G401 (cell line): ENCODE data around the gene ANKRD24. TPM values are rescaled to one million over a fixed set of nuclear protein-coding genes. Genes with fewer than 3 reads are reported as not detected.

ENCODE experiments used
- DNase-seq: peaks from one replicate; pipeline ENCODE4 v3.0.0-alpha.2; 2015; ENCODE audit warnings: low spot score
- in situ Hi-C: cut with HindIII; loops from 2 replicates; pipeline ENCODE4 v1.10.0; 2016; ENCODE audit warnings: low sequenced_read_pairs, mixed read lengths
- total RNA-seq: library from RNA; depleted of rRNA; stranded (reverse); fragments of >200 nt; shearing (Covaris generic); gene quantifications from 2 replicates; pipeline ENCODE4 v1.2.3, GENCODE V29; 2014

ANKRD24 gene
- total RNA-seq, 1 experiment from 2014 or later: 3.8 TPM

DNA sequence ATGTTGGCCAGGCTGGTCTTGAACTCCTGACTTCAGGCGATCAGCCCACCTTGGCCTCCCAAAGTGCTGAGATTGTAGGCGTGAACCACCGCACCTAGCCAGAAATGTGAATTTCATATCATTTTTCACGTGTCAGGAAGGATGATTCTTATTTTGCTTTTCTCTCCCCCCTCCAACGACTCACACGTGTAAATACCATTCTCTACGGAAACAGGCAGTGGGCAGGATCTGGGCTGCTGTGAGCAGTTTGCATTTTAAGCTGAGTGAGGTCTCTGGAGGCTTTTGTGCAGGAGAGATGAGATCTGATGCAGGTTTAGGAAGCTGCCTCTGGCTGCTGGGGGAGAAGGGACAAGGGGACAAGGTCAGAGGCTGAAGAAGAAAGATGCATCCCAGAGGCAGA lies 11.9 kb downstream of the ANKRD24 start:
- in situ Hi-C loops: no loop called here
- DNase-seq: no peak

DNA sequence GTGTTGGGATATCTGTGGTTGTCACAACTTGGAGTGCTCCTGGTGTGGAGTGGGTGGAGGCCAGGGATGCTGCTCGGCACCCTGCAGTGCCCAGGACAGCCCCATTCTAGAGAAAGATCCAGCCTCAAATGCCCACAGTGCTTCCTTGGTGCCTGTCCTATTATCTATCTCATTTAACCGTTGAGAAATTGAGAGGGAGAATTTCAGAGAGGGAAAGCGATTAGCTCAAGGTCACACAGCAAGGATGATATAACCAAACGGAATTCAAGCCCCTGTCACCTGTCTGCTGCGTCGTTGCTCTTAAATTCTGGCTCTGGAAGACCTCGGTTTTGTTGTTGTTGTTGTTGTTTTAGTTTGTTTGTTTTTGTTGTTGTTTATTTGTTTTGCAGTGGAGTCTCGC lies 13.5 kb downstream of the ANKRD24 start:
- in situ Hi-C loops: no loop called here
- DNase-seq: no peak

DNA sequence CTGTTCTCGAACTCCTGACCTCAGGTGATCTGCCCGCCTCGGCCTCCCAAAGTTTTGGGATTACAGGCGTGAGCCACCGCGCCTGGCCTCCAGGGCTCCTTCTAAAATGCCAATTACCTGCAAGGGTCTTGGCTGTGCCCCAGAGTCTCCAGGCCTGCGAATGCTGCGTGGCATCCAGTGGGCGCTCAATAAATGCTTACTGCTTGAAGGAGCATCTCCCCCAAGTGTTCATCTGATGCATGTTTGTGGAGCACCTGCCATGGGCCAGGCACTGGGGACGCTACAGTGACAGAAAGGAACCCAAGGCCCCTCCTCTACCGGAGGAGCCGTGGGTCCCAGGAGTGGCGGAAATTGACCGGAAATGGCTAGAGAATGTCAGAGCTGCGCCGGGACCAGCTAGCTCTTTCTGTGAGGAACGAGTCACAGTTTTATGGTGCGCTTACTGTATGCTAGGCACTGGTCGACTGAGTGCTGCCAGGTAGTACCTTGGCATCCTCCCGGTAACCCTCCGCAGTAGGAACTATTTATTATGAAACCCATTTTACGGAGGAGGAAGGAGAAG lies 14.2 kb downstream of the ANKRD24 start:
- in situ Hi-C loops: no loop called here

DNA sequence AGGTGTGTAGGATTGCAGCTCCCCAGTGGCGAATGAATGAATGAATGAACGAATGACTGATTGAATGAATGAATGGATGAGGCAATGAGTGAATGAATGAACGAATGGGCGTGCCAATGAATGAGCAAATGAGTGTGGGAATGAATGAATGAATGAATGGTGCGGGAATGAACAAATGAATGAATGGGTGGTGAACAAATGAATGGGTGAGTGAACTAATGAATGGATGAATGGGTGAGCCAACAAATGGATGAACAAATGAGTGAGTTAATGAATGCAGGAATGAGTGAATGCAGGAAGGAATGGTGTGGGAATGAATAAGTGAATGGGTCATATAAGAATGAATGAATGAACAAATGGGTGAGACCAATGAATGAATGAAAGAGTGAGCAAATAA lies 14.7 kb downstream of the ANKRD24 start:
- in situ Hi-C loops: no loop called here
- no peak for DNase-seq

More for the DNA sequence above, 14.2 kb downstream of the ANKRD24 start:
- no peak for DNase-seq

GRCh38 chr19:4197625-4198466 lies 15.4 kb downstream of the ANKRD24 start:
- in situ Hi-C loops: no loop called here
- DNase-seq: no peak

GRCh38 chr19:4198467-4199126 lies 16.1 kb downstream of the ANKRD24 start:
- DNase-seq: no peak
- in situ Hi-C loops: no loop called here

DNA sequence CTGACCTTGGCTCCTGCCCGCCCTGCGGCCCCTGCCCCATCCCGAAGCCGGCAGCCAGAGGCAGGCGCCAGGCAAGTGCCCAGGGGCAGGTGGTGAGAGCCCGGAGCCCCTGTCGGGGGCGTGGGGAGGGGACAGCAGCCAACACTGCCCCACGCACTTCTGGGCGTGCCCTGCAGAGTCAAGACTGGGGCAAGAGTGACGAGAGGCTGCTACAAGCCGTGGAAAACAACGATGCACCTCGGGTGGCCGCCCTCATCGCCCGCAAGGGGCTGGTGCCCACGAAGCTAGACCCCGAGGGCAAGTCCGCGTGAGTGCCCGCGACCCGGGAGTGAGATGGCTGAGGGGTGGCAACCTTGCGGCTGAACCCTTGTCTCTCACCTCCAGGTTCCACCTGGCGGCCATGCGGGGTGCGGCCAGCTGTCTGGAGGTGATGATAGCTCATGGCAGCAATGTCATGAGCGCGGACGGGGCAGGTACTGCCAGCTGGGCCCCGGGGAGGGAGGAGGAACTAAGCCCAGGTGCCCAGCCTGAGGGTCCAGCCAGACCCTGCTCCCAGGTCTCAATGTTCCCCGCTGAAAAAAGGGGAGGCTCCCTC lies 17.3 kb downstream of the ANKRD24 start:
- in situ Hi-C loops: loop anchor here (25.0 kb wide), 1 partner anchor 337 kb away; the partner anchor contains the start of gene ZFR2
- DNase-seq: no peak

DNA sequence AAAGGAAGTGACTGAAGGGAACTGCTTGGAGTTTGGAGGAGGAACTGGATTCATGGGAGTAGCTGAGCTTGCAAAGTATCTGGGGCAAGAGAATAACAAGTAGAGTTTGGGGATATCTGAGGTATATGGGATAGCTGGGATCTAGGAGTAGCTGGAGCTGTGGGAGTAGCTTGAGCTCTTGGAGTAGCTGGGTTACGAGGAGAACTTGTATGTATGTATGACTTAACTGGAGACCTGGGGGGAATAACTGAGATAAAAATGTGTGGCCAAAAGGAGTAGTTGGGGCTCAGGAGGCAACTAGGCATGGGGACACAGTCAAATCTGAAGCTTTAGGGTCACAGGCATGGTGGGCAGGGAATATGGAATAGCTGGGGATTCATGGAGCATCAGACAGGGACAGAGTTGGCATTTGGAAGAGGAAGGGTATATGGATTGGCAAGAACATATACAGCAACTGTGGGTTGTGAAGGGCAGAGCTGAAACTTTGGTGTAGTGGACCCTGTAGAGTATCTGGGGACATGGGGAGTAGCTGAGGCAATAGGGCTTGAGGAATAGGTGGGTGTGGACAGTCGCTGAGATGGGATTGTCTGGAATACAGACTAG lies 18.6 kb downstream of the ANKRD24 start:
- in situ Hi-C loops: loop anchor here (25.0 kb wide), 1 partner anchor 339 kb away; the partner anchor contains the start of gene ZFR2
- DNase-seq: no peak

DNA sequence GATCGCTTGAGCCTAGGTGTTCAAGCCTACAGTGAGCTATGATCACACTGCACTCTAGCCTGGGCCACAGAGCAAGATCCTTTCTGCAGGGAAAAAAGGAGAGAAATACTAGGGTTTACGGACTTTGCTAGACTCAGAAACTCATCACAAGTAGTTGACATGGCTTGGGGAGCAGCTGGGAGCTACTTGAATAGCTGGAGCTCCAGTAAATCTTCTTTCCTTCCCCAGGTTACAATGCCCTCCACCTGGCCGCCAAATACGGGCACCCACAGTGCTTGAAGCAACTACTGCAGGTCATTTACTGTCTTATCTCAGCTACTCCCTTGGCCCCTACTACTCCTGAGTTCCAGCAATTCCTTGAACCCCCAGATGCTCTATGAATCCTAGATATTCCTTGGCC lies 19.3 kb downstream of the ANKRD24 start:
- DNase-seq: no peak

GRCh38 chr19:4206818-4207484 lies 24.5 kb downstream of the ANKRD24 start:
- in situ Hi-C loops: loop anchor here (25.0 kb wide), 1 partner anchor 345 kb away; the partner anchor contains the start of gene ZFR2
- DNase-seq: no peak

More for the DNA sequence above, 19.3 kb downstream of the ANKRD24 start:
- in situ Hi-C loops: loop anchor here (25.0 kb wide), 1 partner anchor 339 kb away; the partner anchor contains the start of gene ZFR2

DNA sequence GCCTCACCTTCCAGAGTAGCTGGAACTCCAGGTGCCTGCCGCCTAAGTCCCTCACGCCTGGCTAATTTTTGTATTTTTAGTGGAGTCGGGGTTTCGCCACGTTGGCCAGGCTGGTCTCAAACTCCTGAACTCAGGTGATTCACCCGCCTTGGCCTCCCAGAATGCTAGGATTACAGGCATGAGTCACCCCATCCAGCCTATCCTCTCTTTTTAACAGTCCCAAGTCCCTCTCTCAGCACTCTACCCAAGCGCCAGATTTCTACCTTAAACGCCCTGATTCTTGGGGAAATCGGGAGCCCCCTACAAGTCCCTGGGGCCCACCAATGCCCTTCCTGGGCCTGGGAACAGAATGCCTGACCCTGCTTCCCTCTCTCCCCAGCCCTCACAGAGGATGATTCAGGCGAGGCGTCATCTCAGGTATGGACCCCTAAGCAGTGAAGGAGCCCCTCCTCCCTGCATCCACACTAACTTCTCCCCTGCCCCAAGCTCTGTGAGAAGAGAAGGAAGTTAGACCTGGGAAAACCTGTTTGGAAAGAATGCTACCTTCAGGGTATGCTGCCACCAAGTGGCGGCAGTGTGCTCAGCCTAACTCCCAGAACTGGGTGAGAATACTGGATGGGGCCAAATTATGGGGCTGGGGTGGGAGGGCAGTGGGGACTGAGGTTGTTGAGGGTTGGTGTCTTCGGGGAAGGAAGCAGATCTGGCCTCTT lies 26.1 kb downstream of the ANKRD24 start:
- no peak for DNase-seq
- in situ Hi-C loops: loop anchor here (25.0 kb wide), 1 partner anchor 346 kb away; the partner anchor contains the start of gene ZFR2

DNA sequence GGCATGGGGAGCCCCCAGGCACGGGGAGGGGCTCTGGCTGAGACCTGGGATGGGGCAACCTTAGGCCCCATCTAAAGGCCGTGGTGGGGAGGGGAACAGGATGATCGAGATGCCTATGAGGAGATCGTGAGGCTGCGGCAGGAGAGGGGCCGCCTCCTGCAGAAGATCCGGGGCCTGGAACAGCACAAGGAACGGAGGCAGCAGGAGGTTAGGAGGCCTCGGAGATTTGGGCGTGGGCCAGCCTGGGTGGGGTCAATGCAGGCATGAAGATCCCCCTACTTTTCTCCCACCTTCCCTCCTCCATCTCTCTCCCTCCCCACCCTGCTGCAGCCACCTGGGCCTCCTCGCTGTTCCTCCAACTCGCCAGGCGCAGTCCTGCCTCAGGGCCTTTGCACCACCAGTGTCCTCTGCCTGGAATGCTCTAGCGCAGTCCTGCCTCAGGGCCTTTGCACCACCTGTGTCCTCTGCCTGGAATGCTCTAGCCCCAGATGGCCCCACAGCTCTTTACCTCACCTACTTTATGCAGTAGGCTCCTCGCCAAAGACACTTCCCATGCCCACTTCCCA lies 27.8 kb downstream of the ANKRD24 start:
- DNase-seq: no peak
- in situ Hi-C loops: loop anchor here (25.0 kb wide), 1 partner anchor 348 kb away; the partner anchor contains the start of gene ZFR2

DNA sequence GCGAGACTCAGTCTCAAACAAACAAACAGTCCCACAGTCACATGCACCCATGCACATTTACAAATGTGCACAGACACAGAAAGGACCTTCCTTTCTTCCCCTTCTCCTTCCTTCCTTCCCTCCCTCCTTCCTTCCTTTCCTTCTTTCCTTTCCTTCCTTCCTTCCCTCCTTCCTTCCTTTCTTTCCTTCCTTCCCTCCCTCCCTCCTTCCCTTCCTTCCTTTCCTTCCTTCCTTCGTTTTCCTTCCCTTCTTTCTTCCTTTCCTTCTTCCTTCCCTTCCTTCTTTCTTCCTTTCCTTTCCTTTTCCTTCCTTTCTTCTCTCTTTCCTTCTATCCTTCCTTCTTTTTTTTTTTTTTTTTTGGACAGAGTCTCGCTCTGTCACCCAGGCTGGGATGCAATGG lies 30.6 kb downstream of the ANKRD24 start:
- in situ Hi-C loops: loop anchor here (25.0 kb wide), 1 partner anchor 351 kb away; the partner anchor contains the start of gene ZFR2
- DNase-seq: no peak

DNA sequence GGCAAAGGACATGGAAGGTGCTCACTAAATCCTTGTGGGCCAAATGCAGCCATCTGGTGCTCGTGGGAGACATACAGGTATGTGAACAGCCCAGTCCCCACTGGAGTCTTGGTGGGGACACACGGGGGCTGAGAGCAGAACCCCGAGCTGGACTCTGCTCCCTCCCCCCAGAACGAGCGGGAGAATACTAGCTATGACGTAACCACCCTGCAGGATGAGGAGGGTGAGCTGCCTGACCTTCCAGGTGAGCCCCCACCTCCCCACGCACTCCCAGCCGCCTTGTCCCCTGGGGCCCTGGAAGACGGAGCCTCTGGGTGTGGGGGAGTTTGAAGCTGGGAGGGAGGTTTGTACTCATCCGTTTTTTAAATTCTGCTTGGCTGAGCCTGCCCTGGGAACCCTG lies 33.3 kb downstream of the ANKRD24 start:
- in situ Hi-C loops: loop anchor here (25.0 kb wide), 1 partner anchor 354 kb away; the partner anchor contains the start of gene ZFR2
- DNase-seq: no peak

DNA sequence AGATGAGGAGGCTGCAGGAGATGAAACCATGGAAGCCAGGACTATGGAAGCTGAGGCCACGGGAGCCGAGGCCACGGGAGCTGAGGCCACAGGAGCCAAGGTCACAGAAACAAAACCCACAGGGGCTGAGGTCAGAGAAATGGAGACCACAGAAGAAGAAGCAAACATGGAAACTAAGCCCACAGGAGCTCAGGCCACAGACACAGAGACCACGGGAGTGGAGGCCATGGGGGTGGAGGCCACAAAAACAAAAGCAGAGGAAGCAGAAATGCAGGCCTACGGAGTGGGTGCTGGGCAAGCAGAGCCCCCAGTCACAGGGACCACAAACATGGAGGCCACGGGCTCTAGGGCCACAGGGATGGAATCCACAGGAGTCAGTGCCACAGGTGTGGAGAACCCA lies 34.4 kb downstream of the ANKRD24 start:
- in situ Hi-C loops: loop anchor here (25.0 kb wide), 1 partner anchor 355 kb away; the partner anchor contains the start of gene ZFR2

GRCh38 chr19:4217429-4218264 lies 35.2 kb downstream of the ANKRD24 start:
- in situ Hi-C loops: loop anchor here (25.0 kb wide), 1 partner anchor 355 kb away; the partner anchor contains the start of gene ZFR2
- DNase-seq: no peak

More for the DNA sequence above, 34.4 kb downstream of the ANKRD24 start:
- DNase-seq: no peak
